ENCODE data around the gene CACNA1C. TPM values are rescaled to one million over a fixed set of nuclear protein-coding genes. Genes with fewer than 3 reads are reported as not detected.

Gene CACNA1C
- total and polyA plus RNA-seq, 2 donors (not counting 1 experiment from before 2014, with no cell fraction given) = 0.01 to 0.02 TPM

GRCh38 chr12:2552000-2552756, 499.4 kb downstream of the CACNA1C start:
- peaks cover 4% of the 10 kb centered on the region for H3K27me3 Mint-ChIP-seq
- Histone ChIP-seq H3K36me3 (replicated peaks in 1 of 2; ENCODE audit: control extremely low read depth in 1 of 2, control insufficient read depth in 1 of 2, extremely low read depth in 1 of 2, insufficient read depth in 2 of 2, low read length in 1 of 2) (no peaks in the 10 kb centered on the region), H3K9me3 (ENCODE audit: control extremely low read depth in 1 of 3, control insufficient read depth in 2 of 3, insufficient read depth in 1 of 3, low read length in 2 of 3) (no peaks in the 10 kb centered on the region), H2AFZ (ENCODE audit: insufficient read depth, low read depth, low read length, poor library complexity, severe bottlenecking) (no peak overlapping the region), H4K20me1 (ENCODE audit: control insufficient read depth, insufficient read depth, low read length, poor library complexity, severe bottlenecking) (no peaks in the 10 kb centered on the region), H3K27me3 (replicated peaks in 1 of 4; ENCODE audit: control extremely low read depth in 1 of 4, control insufficient read depth in 3 of 4, insufficient read depth in 4 of 4, low read length in 3 of 4) (no peaks in the 10 kb centered on the region), H3K79me2 (ENCODE audit: control insufficient read depth, insufficient read depth, low read length) (no peaks in the 10 kb centered on the region), H3K4me2 (replicated peaks; ENCODE audit: low read depth, low read length, poor library complexity, severe bottlenecking) (no peak overlapping the region), H3K9ac (ENCODE audit: low read length) (no peak overlapping the region), H3K4me1 (ENCODE audit: control insufficient read depth in 2 of 2, insufficient read depth in 2 of 2, low read length in 2 of 2) (no peaks in the 10 kb centered on the region), H3K27ac (ENCODE audit: low read length in 2 of 2) (no peak overlapping the region), H3K4me3 (ENCODE audit: control extremely low read depth in 1 of 5, extremely low read depth in 1 of 5, insufficient read depth in 1 of 5, low read depth in 2 of 5, low read length in 4 of 5) (no peak overlapping the region)
- CTCF ChIA-PET = no interaction called here
- POLR2A ChIA-PET = no interaction called here
- no peaks in the 10 kb centered on the region for H3K4me1 Mint-ChIP-seq
- no peak for TF ChIP-seq EZH2 (IDR thresholded peaks at IDR 0.05; ENCODE audit: borderline replicate concordance, insufficient read depth, low read depth, low read length, poor library complexity, severe bottlenecking)
- no peak for TF ChIP-seq CTCF (IDR thresholded peaks at IDR 0.05)
- DNase-seq (no peak), ATAC-seq (ENCODE audit: low read depth) (no peak)
- 88% methylated on average over 10 of the region's 10 CpGs for WGBS (ENCODE audit: insufficient coverage)
- H3K4me3 Mint-ChIP-seq = no peak overlapping the region
- intact Hi-C loops (cut with micrococcal nuclease) = no loop called here
- H3K9me3 Mint-ChIP-seq (ENCODE audit: insufficient read depth) = no peaks in the 10 kb centered on the region
- H3K27ac Mint-ChIP-seq = no peak overlapping the region

GRCh38 chr12:2553388-2554126, 500.8 kb downstream of the CACNA1C start:
- peaks cover 4% of the 10 kb centered on the region for H3K27me3 Mint-ChIP-seq
- 88% methylated on average over 13 of the region's 14 CpGs for WGBS (ENCODE audit: insufficient coverage)
- Histone ChIP-seq H4K20me1 (ENCODE audit: control insufficient read depth, insufficient read depth, low read length, poor library complexity, severe bottlenecking) (no peaks in the 10 kb centered on the region), H3K4me1 (ENCODE audit: control insufficient read depth in 2 of 2, insufficient read depth in 2 of 2, low read length in 2 of 2) (no peaks in the 10 kb centered on the region), H3K4me3 (ENCODE audit: control extremely low read depth in 1 of 5, extremely low read depth in 1 of 5, insufficient read depth in 1 of 5, low read depth in 2 of 5, low read length in 4 of 5) (no peak overlapping the region), H3K9me3 (ENCODE audit: control extremely low read depth in 1 of 3, control insufficient read depth in 2 of 3, insufficient read depth in 1 of 3, low read length in 2 of 3) (no peaks in the 10 kb centered on the region), H3K27me3 (replicated peaks in 1 of 4; ENCODE audit: control extremely low read depth in 1 of 4, control insufficient read depth in 3 of 4, insufficient read depth in 4 of 4, low read length in 3 of 4) (no peaks in the 10 kb centered on the region), H3K4me2 (replicated peaks; ENCODE audit: low read depth, low read length, poor library complexity, severe bottlenecking) (no peak overlapping the region), H3K36me3 (replicated peaks in 1 of 2; ENCODE audit: control extremely low read depth in 1 of 2, control insufficient read depth in 1 of 2, extremely low read depth in 1 of 2, insufficient read depth in 2 of 2, low read length in 1 of 2) (no peaks in the 10 kb centered on the region), H3K79me2 (ENCODE audit: control insufficient read depth, insufficient read depth, low read length) (no peaks in the 10 kb centered on the region), H3K27ac (ENCODE audit: low read length in 2 of 2) (no peak overlapping the region), H2AFZ (ENCODE audit: insufficient read depth, low read depth, low read length, poor library complexity, severe bottlenecking) (no peak overlapping the region), H3K9ac (ENCODE audit: low read length) (no peak overlapping the region)
- POLR2A ChIA-PET = no interaction called here
- no peak overlapping the region for H3K27ac Mint-ChIP-seq
- no peaks in the 10 kb centered on the region for H3K9me3 Mint-ChIP-seq (ENCODE audit: insufficient read depth)
- CTCF ChIA-PET = no interaction called here
- H3K4me1 Mint-ChIP-seq = no peaks in the 10 kb centered on the region
- no peak for TF ChIP-seq CTCF (IDR thresholded peaks at IDR 0.05)
- TF ChIP-seq EZH2 (IDR thresholded peaks at IDR 0.05; ENCODE audit: borderline replicate concordance, insufficient read depth, low read depth, low read length, poor library complexity, severe bottlenecking) = no peak
- DNase-seq (no peak), ATAC-seq (ENCODE audit: low read depth) (no peak)
- H3K4me3 Mint-ChIP-seq = no peak overlapping the region
- intact Hi-C loops (cut with micrococcal nuclease) = no loop called here

Data from B cell (primary cell).